ENCODE results near the gene WWTR1.

Gene WWTR1

GRCh38 chr3:149507491-149508324 lies 150.1 kb downstream of the WWTR1 start:
- TF ChIP-seq CTCF (IDR thresholded peaks at IDR 0.05) = no peak

- TF ChIP-seq CTCF (IDR thresholded peaks at IDR 0.05) = no peak
These were observed 150.9 kb downstream of the WWTR1 start for GRCh38 chr3:149506965-149507364.

- TF ChIP-seq CTCF (IDR thresholded peaks at IDR 0.05) = no peak
These were observed 151.3 kb downstream of the WWTR1 start for GRCh38 chr3:149506540-149506939.

- TF ChIP-seq CTCF (IDR thresholded peaks at IDR 0.05) = no peak
These were observed 155.4 kb downstream of the WWTR1 start for GRCh38 chr3:149502438-149502837.

GRCh38 chr3:149501524-149501923 lies 156.3 kb downstream of the WWTR1 start:
- TF ChIP-seq CTCF (IDR thresholded peaks at IDR 0.05) = no peak

- no peak for TF ChIP-seq CTCF (IDR thresholded peaks at IDR 0.05)
These were observed 159.7 kb downstream of the WWTR1 start for GRCh38 chr3:149497966-149498670.

- no peak for TF ChIP-seq CTCF (IDR thresholded peaks at IDR 0.05)
These were observed 160.9 kb downstream of the WWTR1 start for GRCh38 chr3:149496891-149497290.
